Heart left ventricle (tissue), 13 donors: ENCODE results near the gene EML6.

Experiments
- CTCF ChIP-seq, 12 donors: fragments of 200-600 bp; sonication (generic) in 4 of 12; IDR thresholded peaks; one replicate each; pipeline versions ENCODE4 v1.5.0 to v1.8.0; 2018 to 2022; ENCODE audit warnings: antibody characterized with exemption in 12 of 12, mild to moderate bottlenecking in 5 of 12
- POLR2A ChIP-seq, 2 donors: fragments of 450-650 bp; IDR thresholded peaks; one replicate each; pipeline ENCODE4 v1.6.1; 2017; ENCODE audit warnings: antibody characterized with exemption in 2 of 2, mild to moderate bottlenecking in 2 of 2, moderate library complexity in 2 of 2
- donor health status: ischemic (EF 13 %, LVEDD 7.1; RV severe dilation, severe dysfunction).
- donor health status: DM: no; HTN: yes; CAD: no.
- donor health status: DM: no; HTN: no; CAD: no.
- donor health status: ischemic (EF 25% LVEDD 6.9; RV normal size, moderate dysfunction).
- donor health status: ischemic (EF 25% LVEDD 5.7; RV mildly dilated, moderate dysfunction).
- donor health status: ischemic (EF 35%, LVEDD 5.7; RV mildly dilated, moderate dysfunction).
- donor health status: nonischemic (EF 11% LVEDD 7.7; RV severe dilation, severe dysfunction).
- donor health status: DM: yes; HTN: yes; CAD: no.
- donor health status: PGD.
- donor health status: ischemic (EF 29% LVEDD 5.4; RV normal size, mild dysfunction).
- donor health status: nonischemic (EF 23%, LVEDD 6.1; RV moderate dilation, normal function).

- TF ChIP-seq CTCF (IDR thresholded peaks at IDR 0.05) (no peak), POLR2A (IDR thresholded peaks at IDR 0.05) (no peak)
Measured at GRCh38 chr2:54706622-54707021, 16.8 kb upstream of the EML6 start.
